Heart left ventricle (tissue), 13 donors: ENCODE data around the gene ZNF579.

Source experiments
- CTCF ChIP-seq, 12 donors: fragments of 200-600 bp; sonication (generic) in 4 of 12; IDR thresholded peaks; one replicate each; pipeline versions ENCODE4 v1.5.0 to v1.8.0; 2018 to 2022; ENCODE audit warnings: antibody characterized with exemption in 12 of 12, mild to moderate bottlenecking in 5 of 12
- POLR2A ChIP-seq, 2 donors: fragments of 450-650 bp; IDR thresholded peaks; one replicate each; pipeline ENCODE4 v1.6.1; 2017; ENCODE audit warnings: antibody characterized with exemption in 2 of 2, mild to moderate bottlenecking in 2 of 2, moderate library complexity in 2 of 2
- donor health status: ischemic (EF 13 %, LVEDD 7.1; RV severe dilation, severe dysfunction).
- donor health status: DM: no; HTN: yes; CAD: no.
- donor health status: DM: no; HTN: no; CAD: no.
- donor health status: ischemic (EF 25% LVEDD 6.9; RV normal size, moderate dysfunction).
- donor health status: ischemic (EF 25% LVEDD 5.7; RV mildly dilated, moderate dysfunction).
- donor health status: ischemic (EF 35%, LVEDD 5.7; RV mildly dilated, moderate dysfunction).
- donor health status: nonischemic (EF 11% LVEDD 7.7; RV severe dilation, severe dysfunction).
- donor health status: DM: yes; HTN: yes; CAD: no.
- donor health status: PGD.
- donor health status: ischemic (EF 29% LVEDD 5.4; RV normal size, mild dysfunction).
- donor health status: nonischemic (EF 23%, LVEDD 6.1; RV moderate dilation, normal function).

DNA sequence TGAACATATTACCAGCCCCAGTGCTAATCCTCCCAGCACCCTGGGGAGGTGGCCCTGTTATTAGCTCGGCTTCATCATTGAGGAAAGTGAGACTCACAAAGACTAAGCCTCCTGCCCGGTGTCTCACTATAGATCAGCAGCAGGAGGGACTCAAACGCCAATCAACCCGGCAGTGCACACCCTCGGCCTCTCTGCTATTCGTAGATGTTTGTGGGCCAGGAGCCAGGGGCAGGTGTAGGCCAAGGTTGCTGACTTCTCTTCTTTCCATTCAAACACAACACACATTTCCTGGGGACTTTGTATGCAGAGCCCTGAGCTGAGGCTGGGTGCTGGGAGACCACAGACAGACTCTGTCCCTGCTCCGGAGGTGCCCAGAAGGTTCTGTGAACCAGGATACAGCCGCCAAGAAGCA is 25.9 kb downstream of the ZNF579 start:
- TF ChIP-seq CTCF (IDR thresholded peaks at IDR 0.05) (no peak), POLR2A (IDR thresholded peaks at IDR 0.05) (no peak)
